Activated B cell treated with CpG ODN at 0.5 μM for 24 hours (primary cell): Measurements from ENCODE around the gene GJB1. TPM values are rescaled to one million over a fixed set of nuclear protein-coding genes. Genes with fewer than 3 reads are reported as not detected.
A peak's percentile ranks its signal among the peaks of the same experiment; 100 is the strongest.

Experiments
- ATAC-seq: fragments of 200-7000 bp; cut with Tn5 transposase; one replicate; pipeline ENCODE4 v1.10.0; 2021; ENCODE audit warnings: low read depth, mild to moderate bottlenecking, moderate library complexity
- CTCF ChIA-PET: fragments of 350-600 bp; sonication (Branson Sonifier 250); formaldehyde crosslinking; loops from one replicate; lab custom pipeline; 2021; ENCODE audit warnings: antibody characterized with exemption; lab: Charles Lee
- POLR2A ChIA-PET: fragments of 350-600 bp; sonication (Branson Sonifier 250); formaldehyde crosslinking; loops from one replicate; lab custom pipeline; 2021; ENCODE audit warnings: antibody characterized with exemption; lab: Charles Lee
- DNase-seq: peaks from one replicate; pipeline ENCODE4 v3.0.0; 2022
- H3K27ac Mint-ChIP-seq: one replicate; pipeline ENCODE4 v1.8.0; 2020; ENCODE audit warnings: mixed read lengths
- H3K27me3 Mint-ChIP-seq: one replicate; pipeline ENCODE4 v1.8.0; 2021; ENCODE audit warnings: mixed read lengths
- H3K36me3 Mint-ChIP-seq: one replicate; pipeline ENCODE4 v1.8.0; 2021; ENCODE audit warnings: low read depth, mixed read lengths
- H3K4me1 Mint-ChIP-seq: one replicate; pipeline ENCODE4 v1.8.0; 2021; ENCODE audit warnings: mixed read lengths
- H3K4me3 Mint-ChIP-seq: one replicate; pipeline ENCODE4 v1.8.0; 2020; ENCODE audit warnings: mild to moderate bottlenecking, mixed read lengths
- H3K9me3 Mint-ChIP-seq: one replicate; pipeline ENCODE4 v1.8.0; 2020; ENCODE audit warnings: mixed read lengths
- CTCF ChIP-seq: fragments of 200-600 bp; IDR thresholded peaks from one replicate; pipeline ENCODE4 v1.8.0; 2022; ENCODE audit warnings: antibody characterized with exemption, mild to moderate bottlenecking
- intact Hi-C: fragments of 100-400 bp; cut with micrococcal nuclease; formaldehyde crosslinking; loops from one replicate; pipeline ENCODE4 v1.15.1; 2024
- total RNA-seq: library from RNA; stranded (reverse); gene quantifications from 2 replicates; pipeline ENCODE4 v1.2.3, GENCODE V29; 2022

The GJB1 gene
- total RNA-seq, 1 donor from 2014 or later: not detected

GRCh38 chrX:71252221-71252620 lies 29.2 kb downstream of the GJB1 start:
- H3K27me3 Mint-ChIP-seq: no peaks in the 10 kb centered on the region
- no peaks in the 10 kb centered on the region for H3K9me3 Mint-ChIP-seq
- no peak for DNase-seq
- peaks cover 21% of the 10 kb centered on the region for H3K4me1 Mint-ChIP-seq
- CTCF ChIA-PET: no interaction called here
- POLR2A ChIA-PET: interaction anchor here (0.6 to 4.1 kb wide), 2 partner anchors 31 to 237 kb away, joined by 3 to 77 read pairs; partner anchors contain the start of gene NONO
- no peak for ATAC-seq
- intact Hi-C loops: loop anchor here (5.0 to 10.0 kb wide), 2 partner anchors 283 to 1055 kb away; partner anchors contain the start of genes CITED1 and OGT
- peaks cover 38% of the 10 kb centered on the region for H3K36me3 Mint-ChIP-seq
- H3K27ac Mint-ChIP-seq: no peak overlapping the region
- no peak for TF ChIP-seq CTCF
- H3K4me3 Mint-ChIP-seq: no peak overlapping the region

GRCh38 chrX:71253253-71254091 lies 30.4 kb downstream of the GJB1 start:
- peak; percentile 16 for DNase-seq
- ATAC-seq: no peak
- Mint-ChIP-seq H3K4me3 (peak overlapping the region; percentile 93), H3K4me1 (peaks cover 21% of the 10 kb centered on the region), H3K36me3 (peaks cover 27% of the 10 kb centered on the region), H3K27ac (peak overlapping the region; percentile 87), H3K27me3 (no peaks in the 10 kb centered on the region), H3K9me3 (no peaks in the 10 kb centered on the region)
- intact Hi-C loops: loop anchor here (1.0 to 10.0 kb wide), 7 partner anchors 30 to 1054 kb away; partner anchors contain the start of genes CITED1, FOXO4, NONO and OGT
- ChIA-PET POLR2A (interaction anchor here (0.6 to 4.1 kb wide), 11 partner anchors 30 to 279 kb away, joined by 3 to 77 read pairs (median 9); partner anchors contain the start of genes IL2RG, NONO, OGT and TAF1), CTCF (no interaction called here)
- no peak for TF ChIP-seq CTCF

- peak within 1 kb of the TSS; percentile 93 for H3K4me3 Mint-ChIP-seq
- peaks cover 21% of the 10 kb centered on the region for H3K4me1 Mint-ChIP-seq
- ChIA-PET POLR2A (interaction anchor here (0.6 to 4.1 kb wide), 11 partner anchors 29 to 1121 kb away, joined by 3 to 77 read pairs (median 9); partner anchors contain the start of genes IGBP1, IL2RG, NONO and OGT), CTCF (interaction anchor here (1.3 kb wide), 1 partner anchor 29 kb away, joined by 4 read pairs; the partner anchor contains the start of gene NONO)
- H3K27ac Mint-ChIP-seq: peak within 1 kb of the TSS; percentile 87
- no peaks in the 10 kb centered on the region for H3K27me3 Mint-ChIP-seq
- H3K9me3 Mint-ChIP-seq: no peaks in the 10 kb centered on the region
- ATAC-seq (peak; percentile 85), DNase-seq (peak; percentile 64)
- intact Hi-C loops: loop anchor here (1.0 to 10.0 kb wide), 7 partner anchors 29 to 1053 kb away; partner anchors contain the start of genes CITED1, FOXO4, NONO and OGT
- peaks cover 18% of the 10 kb centered on the region for H3K36me3 Mint-ChIP-seq
- TF ChIP-seq CTCF: no peak
Measured at GRCh38 chrX:71254092-71254963, 31.3 kb downstream of the GJB1 start, which contains the start of gene ZMYM3. Gene ZMYM3 (minus strand): TSS chrX:71254140. CDS start chrX:71253255, 885 bp downstream.

GRCh38 chrX:71256051-71256450 lies 33.0 kb downstream of the GJB1 start:
- POLR2A ChIA-PET: interaction anchor here (2.8 kb wide), 1 partner anchor 74 kb away, joined by 24 read pairs; no protein-coding TSS in a partner anchor
- peak overlapping the region; percentile 87 for H3K27ac Mint-ChIP-seq
- CTCF ChIA-PET: no interaction called here

More at GRCh38 chrX:71256051-71256450, 33.0 kb downstream of the GJB1 start:
- peaks cover 4% of the 10 kb centered on the region for H3K36me3 Mint-ChIP-seq
- DNase-seq: no peak
- no peaks in the 10 kb centered on the region for H3K9me3 Mint-ChIP-seq
- H3K27me3 Mint-ChIP-seq: no peaks in the 10 kb centered on the region
- intact Hi-C loops: loop anchor here (10.0 kb wide), 1 partner anchor 279 kb away; the partner anchor contains the start of gene OGT
- H3K4me1 Mint-ChIP-seq: peaks cover 21% of the 10 kb centered on the region
- TF ChIP-seq CTCF: no peak
- no peak overlapping the region for H3K4me3 Mint-ChIP-seq
- no peak for ATAC-seq
